T-helper 1 cell (primary cell): ENCODE measurements around the gene MAT2A.
"Not testable (repeated sequence)": the region's sequence is repeated elsewhere in the genome, so short reads cannot be mapped to it uniquely, and the experiment has no call there.

ENCODE experiments used
- DNase-seq, 5 donors: peaks; one replicate each; pipeline ENCODE4 v3.0.0-alpha.2; 2012 to 2020

MAT2A gene

GRCh38 chr2:85524336-85524908 is 14.5 kb upstream of the MAT2A start:
- no peak for DNase-seq

GRCh38 chr2:85525029-85525428 is 13.9 kb upstream of the MAT2A start:
- DNase-seq, result no peak

DNA sequence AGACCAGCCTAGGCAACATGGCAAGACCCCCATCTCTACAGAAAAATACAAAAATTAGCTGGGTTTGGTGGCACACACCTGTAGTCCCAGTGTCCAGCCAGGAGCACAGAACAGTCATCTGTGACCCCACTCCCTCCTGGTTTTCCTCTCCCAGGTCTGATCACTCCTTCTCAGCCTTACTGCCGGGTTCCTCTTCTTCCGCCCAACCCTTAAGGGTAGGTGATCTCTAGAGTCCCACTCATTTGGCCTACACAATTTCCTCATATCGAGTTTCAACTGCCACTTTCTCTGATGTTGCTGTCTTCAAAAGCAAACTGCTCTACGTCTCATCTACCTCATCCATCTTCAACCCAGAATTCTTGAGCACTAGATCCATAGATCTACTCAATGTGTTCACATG is 13.4 kb upstream of the MAT2A start:
- DNase-seq, result no peak

- no peak for DNase-seq
Measured at GRCh38 chr2:85527787-85528186, 11.2 kb upstream of the MAT2A start.

- no peak for DNase-seq
Measured at GRCh38 chr2:85528355-85528754, 10.6 kb upstream of the MAT2A start.

GRCh38 chr2:85529809-85530208 is 9.2 kb upstream of the MAT2A start:
- DNase-seq, result no peak

- DNase-seq, result no peak
Measured at GRCh38 chr2:85531589-85531988, 7.4 kb upstream of the MAT2A start.

GRCh38 chr2:85534099-85534498 is 4.9 kb upstream of the MAT2A start:
- DNase-seq, result no peak

DNA sequence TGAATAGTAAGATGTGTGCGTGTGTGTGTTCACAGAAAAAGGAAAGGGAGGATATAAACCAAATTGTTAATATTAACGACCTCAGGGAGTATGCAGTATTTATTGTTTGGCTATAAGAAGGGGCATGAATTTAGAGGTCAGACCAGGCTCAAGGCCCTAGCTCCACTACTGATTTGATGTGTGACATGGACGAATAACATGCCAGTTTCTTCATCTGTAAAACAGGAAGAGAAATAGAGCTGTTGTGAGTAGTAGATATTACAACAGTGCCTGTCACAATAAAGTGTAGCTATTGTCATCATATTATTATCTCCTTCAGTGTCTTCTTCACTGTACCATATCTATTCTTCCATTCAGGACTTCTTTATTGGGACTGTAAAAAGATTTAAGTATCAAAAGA is 4.1 kb upstream of the MAT2A start:
- DNase-seq, result no peak

- no peak for DNase-seq
Measured at GRCh38 chr2:85536479-85536878, 2.5 kb upstream of the MAT2A start.

- peak in 2 of 5 donors; percentile 6 to 43 for DNase-seq
Measured at GRCh38 chr2:85537600-85538506, 1.1 kb upstream of the MAT2A start.

GRCh38 chr2:85539361-85540132 is 579 bp downstream of the MAT2A start:
- DNase-seq, result peak; percentile 54 to 82 (median 63)

GRCh38 chr2:85540133-85540648 is 1.2 kb downstream of the MAT2A start:
- no peak for DNase-seq

DNA sequence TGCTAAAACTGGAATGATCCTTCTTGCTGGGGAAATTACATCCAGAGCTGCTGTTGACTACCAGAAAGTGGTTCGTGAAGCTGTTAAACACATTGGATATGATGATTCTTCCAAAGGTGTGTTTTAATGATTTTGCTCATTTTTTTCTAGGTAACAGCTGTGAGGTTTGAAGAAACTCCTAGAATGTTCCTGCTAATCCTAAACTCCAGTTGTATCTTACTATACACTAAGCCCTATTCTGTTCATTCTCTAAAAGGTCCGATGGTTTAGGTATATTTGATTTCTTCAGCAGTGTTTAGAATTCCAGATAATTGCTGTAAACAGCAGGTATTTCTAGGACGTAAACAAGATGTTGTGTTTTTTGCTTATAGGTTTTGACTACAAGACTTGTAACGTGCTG is 2.3 kb downstream of the MAT2A start:
- no peak for DNase-seq

DNA sequence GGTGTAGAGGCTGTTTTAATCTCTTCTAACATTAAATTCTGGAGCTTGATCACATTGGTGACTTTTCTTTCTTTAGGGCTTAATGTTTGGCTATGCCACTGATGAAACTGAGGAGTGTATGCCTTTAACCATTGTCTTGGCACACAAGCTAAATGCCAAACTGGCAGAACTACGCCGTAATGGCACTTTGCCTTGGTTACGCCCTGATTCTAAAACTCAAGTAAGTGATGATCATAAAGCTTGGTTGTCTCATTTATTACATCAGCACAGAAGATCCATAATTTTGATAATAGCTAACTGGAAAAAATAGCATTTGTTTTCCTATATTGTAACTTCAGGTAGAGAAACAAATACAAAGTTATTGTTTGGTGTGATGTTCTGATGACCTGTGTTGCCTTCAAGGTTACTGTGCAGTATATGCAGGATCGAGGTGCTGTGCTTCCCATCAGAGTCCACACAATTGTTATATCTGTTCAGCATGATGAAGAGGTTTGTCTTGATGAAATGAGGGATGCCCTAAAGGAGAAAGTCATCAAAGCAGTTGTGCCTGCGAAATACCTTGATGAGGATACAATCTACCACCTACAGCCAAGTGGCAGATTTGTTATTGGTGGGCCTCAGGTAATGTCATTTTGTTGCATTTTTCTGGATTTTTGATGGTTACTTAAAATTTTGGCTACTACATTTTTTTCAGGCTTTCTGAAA is 2.9 kb downstream of the MAT2A start:
- DNase-seq, result no peak

GRCh38 chr2:85542777-85543176 is 3.8 kb downstream of the MAT2A start:
- no peak for DNase-seq

GRCh38 chr2:85544254-85544691 is 5.3 kb downstream of the MAT2A start:
- not testable (repeated sequence) for DNase-seq

GRCh38 chr2:85544915-85545779 is 6.2 kb downstream of the MAT2A start:
- DNase-seq, result not testable (repeated sequence)

DNA sequence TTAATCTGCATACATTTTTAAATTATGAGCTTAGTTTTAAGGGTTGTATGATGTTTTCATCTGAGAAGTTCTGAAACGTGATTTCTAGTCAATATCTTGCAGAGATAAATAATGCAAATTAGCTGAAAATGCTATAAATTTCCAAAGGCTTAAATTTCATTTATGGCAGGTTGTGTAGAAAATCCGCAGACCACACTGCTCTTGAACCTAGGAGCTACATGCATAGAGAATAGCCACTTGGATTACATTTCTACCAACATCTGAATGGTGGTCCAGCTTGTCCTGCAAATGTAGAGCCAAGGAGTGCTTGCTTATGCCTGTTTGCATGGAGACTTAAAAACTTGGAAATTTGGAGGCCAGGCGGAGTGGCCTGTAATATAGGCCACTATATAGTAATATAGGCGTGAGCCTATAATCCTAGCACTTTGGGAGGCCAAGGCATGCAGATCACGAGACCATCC is 6.8 kb downstream of the MAT2A start:
- DNase-seq, result no peak

DNA sequence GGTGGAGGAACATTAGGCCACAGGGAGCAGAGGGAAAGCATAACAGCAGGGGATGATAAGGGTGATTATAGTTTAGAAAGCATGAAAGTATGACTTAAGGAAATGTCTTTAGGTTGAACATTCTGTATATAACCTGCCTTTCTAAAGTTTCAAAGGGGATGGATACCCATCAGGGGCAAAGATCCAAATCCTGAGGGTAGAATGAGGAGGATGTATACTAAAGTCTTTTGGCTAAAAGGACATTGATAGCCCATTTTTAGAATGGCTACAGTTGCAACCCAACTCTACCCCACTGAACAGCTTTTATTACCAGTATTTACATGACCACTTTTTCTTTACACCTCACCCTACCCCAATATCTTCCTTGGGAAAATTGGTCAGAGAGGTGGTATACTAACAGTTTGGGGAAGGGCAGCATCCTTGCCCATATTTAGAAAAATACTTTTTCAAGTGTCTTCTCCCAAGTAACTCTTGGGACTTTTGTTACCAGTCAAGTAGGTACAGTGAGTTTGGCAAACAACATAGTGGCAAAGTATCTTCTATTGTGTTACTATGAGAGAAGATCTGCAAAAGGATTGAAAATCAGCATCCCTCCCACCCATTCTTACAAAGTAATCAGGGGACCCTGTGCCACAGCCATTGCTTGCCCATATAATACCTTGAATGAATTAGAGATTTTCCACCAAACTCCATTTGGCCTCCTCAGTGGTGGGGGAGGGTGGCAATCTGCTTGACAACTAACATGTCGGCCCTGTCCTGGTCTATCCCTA is 8.3 kb downstream of the MAT2A start:
- DNase-seq, result no peak
